ENCODE data around the gene RNF4.

DNA sequence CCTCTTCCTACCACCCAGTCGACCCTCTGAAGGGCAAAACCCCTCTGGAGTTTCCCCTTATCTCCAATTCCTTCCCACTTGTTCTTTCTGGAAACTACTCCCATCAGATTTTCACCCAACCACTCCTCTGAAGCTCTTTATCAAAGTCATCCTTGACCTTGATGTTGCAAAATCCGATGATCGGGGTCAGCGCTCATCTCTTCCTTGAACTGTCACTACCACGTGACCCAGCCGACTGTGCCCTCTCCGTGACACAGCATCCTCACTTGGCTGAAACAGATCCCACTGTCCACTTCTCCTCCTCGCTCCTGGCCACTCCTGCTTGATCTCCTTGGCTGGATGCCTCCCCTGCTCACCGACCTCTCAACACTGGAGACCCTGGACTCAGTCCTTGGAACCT lies 49.1 kb upstream of the RNF4 start:
- no peak for TF ChIP-seq ZNF274 (IDR thresholded peaks at IDR 0.05; ENCODE audit: low read depth, low read length)
- TF ChIP-seq YY1 (IDR thresholded peaks at IDR 0.05; ENCODE audit: insufficient read depth, insufficient read length) = no peak
